ENCODE results near the gene TPD52L2.
"Not testable (repeated sequence)": the region's sequence is repeated elsewhere in the genome, so short reads cannot be mapped to it uniquely, and the experiment has no call there.

TPD52L2 gene

GRCh38 chr20:63911176-63911575 is 46.1 kb downstream of the TPD52L2 start:
- Histone ChIP-seq H3K4me2 (ENCODE audit: low read length) (no peak overlapping the region), H2BK15ac (replicated peaks; ENCODE audit: low read depth) (no peak overlapping the region), H2AK5ac (ENCODE audit: low read length) (no peak overlapping the region), H3K79me1 (ENCODE audit: low read length) (peaks cover 18% of the 10 kb centered on the region), H3K9ac (ENCODE audit: low read length) (no peak overlapping the region), H3K4me3 (ENCODE audit: low read length) (no peak overlapping the region), H3K27me3 (ENCODE audit: insufficient read depth, low read length, poor library complexity) (no peaks in the 10 kb centered on the region), H2BK5ac (ENCODE audit: low read length) (no peak overlapping the region), H2BK120ac (ENCODE audit: low read depth, low read length) (no peak overlapping the region), H3K4me1 (ENCODE audit: control insufficient read depth, low read depth, low read length) (no peaks in the 10 kb centered on the region), H3K36me3 (ENCODE audit: control insufficient read depth, insufficient read depth, low read length) (no peaks in the 10 kb centered on the region), H3K23ac (ENCODE audit: low read length) (no peak overlapping the region), H3K79me2 (ENCODE audit: control insufficient read depth, insufficient read depth, low read length) (peaks cover 26% of the 10 kb centered on the region), H3K4ac (ENCODE audit: low read depth, low read length) (no peak overlapping the region), H4K5ac (ENCODE audit: low read length) (no peak overlapping the region), H3K56ac (ENCODE audit: low read length) (no peak overlapping the region), H4K8ac (ENCODE audit: low read depth, low read length) (no peak overlapping the region), H3K18ac (ENCODE audit: low read length) (no peak overlapping the region), H3K27ac (ENCODE audit: low read depth, low read length) (no peak overlapping the region)
- WGBS (ENCODE audit: extremely low coverage, insufficient coverage, low lambda C conversion rate): no CpG with 5 or more reads among the region's 12 CpGs
- DNase-seq: no peak

DNA sequence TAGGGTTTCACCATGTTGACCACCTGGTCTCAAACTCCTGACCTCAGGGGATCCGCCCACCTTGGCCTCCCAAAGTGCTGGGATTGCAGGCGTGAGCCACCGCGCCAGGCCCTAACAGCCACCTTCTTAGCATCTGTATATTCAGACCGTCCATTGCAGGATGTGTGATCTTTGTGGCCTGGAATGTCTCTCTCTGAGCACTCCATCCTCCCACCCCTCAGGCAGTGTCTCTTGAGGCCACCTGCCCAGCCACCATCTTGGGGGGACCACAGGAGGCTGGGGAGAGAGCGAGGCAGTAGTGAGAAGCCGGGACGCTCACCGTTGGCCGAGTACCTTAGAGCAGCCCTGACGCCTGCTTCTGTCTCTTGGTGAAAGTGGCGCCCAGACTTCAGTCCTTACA is 48.7 kb downstream of the TPD52L2 start:
- peaks cover 17% of the 10 kb centered on the region for H3K79me2 ChIP-seq (ENCODE audit: control insufficient read depth, insufficient read depth, low read length)
- H3K79me1 ChIP-seq (ENCODE audit: low read length): peaks cover 20% of the 10 kb centered on the region
- no peaks in the 10 kb centered on the region for H3K27me3 ChIP-seq (ENCODE audit: insufficient read depth, low read length, poor library complexity)
- H3K4me1 ChIP-seq (ENCODE audit: control insufficient read depth, low read depth, low read length): no peaks in the 10 kb centered on the region
- H4K8ac ChIP-seq (ENCODE audit: low read depth, low read length): no peak overlapping the region
- no peak overlapping the region for H3K4me2 ChIP-seq (ENCODE audit: low read length)
- H2BK5ac ChIP-seq (ENCODE audit: low read length): no peak overlapping the region
- no peak overlapping the region for H3K27ac ChIP-seq (ENCODE audit: low read depth, low read length)
- no peak overlapping the region for H3K4me3 ChIP-seq (ENCODE audit: low read length)
- no peak overlapping the region for H2BK120ac ChIP-seq (ENCODE audit: low read depth, low read length)
- H3K36me3 ChIP-seq (ENCODE audit: control insufficient read depth, insufficient read depth, low read length): no peaks in the 10 kb centered on the region
- peak; percentile 31 for DNase-seq
- H3K9ac ChIP-seq (ENCODE audit: low read length): no peak overlapping the region
- H2AK5ac ChIP-seq (ENCODE audit: low read length): no peak overlapping the region
- H3K4ac ChIP-seq (ENCODE audit: low read depth, low read length): no peak overlapping the region
- H4K5ac ChIP-seq (ENCODE audit: low read length): no peak overlapping the region
- H3K56ac ChIP-seq (ENCODE audit: low read length): no peak overlapping the region
- no peak overlapping the region for H3K18ac ChIP-seq (ENCODE audit: low read length)
- H3K23ac ChIP-seq (ENCODE audit: low read length): no peak overlapping the region
- H2BK15ac ChIP-seq (replicated peaks; ENCODE audit: low read depth): no peak overlapping the region
- no CpG with 5 or more reads among the region's 12 CpGs for WGBS (ENCODE audit: extremely low coverage, insufficient coverage, low lambda C conversion rate)

DNA sequence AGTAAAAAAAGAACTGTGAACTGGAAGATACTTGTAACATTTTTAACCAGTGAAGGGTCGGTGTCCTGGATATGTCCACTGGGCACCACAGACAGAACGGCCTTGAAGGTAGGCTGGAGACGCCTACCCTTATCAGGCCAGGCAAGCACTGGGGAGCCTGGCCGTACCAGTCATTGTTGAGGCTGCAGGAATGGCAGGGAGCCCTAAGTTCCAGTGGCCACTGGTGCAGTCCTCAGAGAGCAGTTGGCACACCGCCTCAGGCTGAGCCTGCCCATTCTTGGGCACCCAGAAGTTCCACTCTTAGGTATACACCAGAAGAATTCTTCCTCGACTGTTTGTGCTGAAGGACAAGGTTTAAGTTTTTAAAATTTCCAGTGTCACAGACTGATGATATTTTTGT is 50.4 kb downstream of the TPD52L2 start:
- Histone ChIP-seq H3K9ac (ENCODE audit: low read length) (no peak overlapping the region), H2BK5ac (ENCODE audit: low read length) (no peak overlapping the region), H3K27me3 (ENCODE audit: insufficient read depth, low read length, poor library complexity) (no peaks in the 10 kb centered on the region), H3K79me1 (ENCODE audit: low read length) (peaks cover 18% of the 10 kb centered on the region), H4K5ac (ENCODE audit: low read length) (no peak overlapping the region), H3K36me3 (ENCODE audit: control insufficient read depth, insufficient read depth, low read length) (no peaks in the 10 kb centered on the region), H3K4ac (ENCODE audit: low read depth, low read length) (no peak overlapping the region), H2AK5ac (ENCODE audit: low read length) (no peak overlapping the region), H3K18ac (ENCODE audit: low read length) (no peak overlapping the region), H3K4me2 (ENCODE audit: low read length) (no peak overlapping the region), H3K79me2 (ENCODE audit: control insufficient read depth, insufficient read depth, low read length) (peaks cover 14% of the 10 kb centered on the region), H3K27ac (ENCODE audit: low read depth, low read length) (no peak overlapping the region), H3K56ac (ENCODE audit: low read length) (no peak overlapping the region), H3K23ac (ENCODE audit: low read length) (no peak overlapping the region), H2BK15ac (replicated peaks; ENCODE audit: low read depth) (no peak overlapping the region), H2BK120ac (ENCODE audit: low read depth, low read length) (no peak overlapping the region), H4K8ac (ENCODE audit: low read depth, low read length) (no peak overlapping the region), H3K4me3 (ENCODE audit: low read length) (no peak overlapping the region), H3K4me1 (ENCODE audit: control insufficient read depth, low read depth, low read length) (no peaks in the 10 kb centered on the region)
- no CpG with 5 or more reads among the region's 6 CpGs for WGBS (ENCODE audit: extremely low coverage, insufficient coverage, low lambda C conversion rate)
- DNase-seq: no peak

GRCh38 chr20:63916371-63916939 is 51.4 kb downstream of the TPD52L2 start:
- not testable (repeated sequence) for H4K8ac ChIP-seq (ENCODE audit: low read depth, low read length); H3K4me3 ChIP-seq (ENCODE audit: low read length); H4K5ac ChIP-seq (ENCODE audit: low read length); H3K27me3 ChIP-seq (ENCODE audit: insufficient read depth, low read length, poor library complexity); H3K23ac ChIP-seq (ENCODE audit: low read length); H3K56ac ChIP-seq (ENCODE audit: low read length); DNase-seq; H3K9ac ChIP-seq (ENCODE audit: low read length); H2BK120ac ChIP-seq (ENCODE audit: low read depth, low read length); H3K4me2 ChIP-seq (ENCODE audit: low read length); H2BK5ac ChIP-seq (ENCODE audit: low read length); H3K18ac ChIP-seq (ENCODE audit: low read length); H3K36me3 ChIP-seq (ENCODE audit: control insufficient read depth, insufficient read depth, low read length); H3K4ac ChIP-seq (ENCODE audit: low read depth, low read length); H3K27ac ChIP-seq (ENCODE audit: low read depth, low read length); H2AK5ac ChIP-seq (ENCODE audit: low read length); H3K4me1 ChIP-seq (ENCODE audit: control insufficient read depth, low read depth, low read length); H3K79me2 ChIP-seq (ENCODE audit: control insufficient read depth, insufficient read depth, low read length); H2BK15ac ChIP-seq (replicated peaks; ENCODE audit: low read depth)
- peaks cover 13% of the 10 kb centered on the region for H3K79me1 ChIP-seq (ENCODE audit: low read length)
- WGBS (ENCODE audit: extremely low coverage, insufficient coverage, low lambda C conversion rate): no CpG with 5 or more reads among the region's 8 CpGs

GRCh38 chr20:63917811-63918210 is 52.7 kb downstream of the TPD52L2 start:
- no peak overlapping the region for H4K5ac ChIP-seq (ENCODE audit: low read length)
- H3K79me1 ChIP-seq (ENCODE audit: low read length): peaks cover 13% of the 10 kb centered on the region
- no peak overlapping the region for H3K18ac ChIP-seq (ENCODE audit: low read length)
- H2BK5ac ChIP-seq (ENCODE audit: low read length): no peak overlapping the region
- no peak overlapping the region for H4K8ac ChIP-seq (ENCODE audit: low read depth, low read length)
- H3K56ac ChIP-seq (ENCODE audit: low read length): no peak overlapping the region
- H3K27ac ChIP-seq (ENCODE audit: low read depth, low read length): no peak overlapping the region
- no peaks in the 10 kb centered on the region for H3K27me3 ChIP-seq (ENCODE audit: insufficient read depth, low read length, poor library complexity)
- no peak overlapping the region for H3K23ac ChIP-seq (ENCODE audit: low read length)
- no peaks in the 10 kb centered on the region for H3K4me1 ChIP-seq (ENCODE audit: control insufficient read depth, low read depth, low read length)
- H3K36me3 ChIP-seq (ENCODE audit: control insufficient read depth, insufficient read depth, low read length): no peaks in the 10 kb centered on the region
- H2BK120ac ChIP-seq (ENCODE audit: low read depth, low read length): no peak overlapping the region
- no CpG with 5 or more reads among the region's 11 CpGs for WGBS (ENCODE audit: extremely low coverage, insufficient coverage, low lambda C conversion rate)
- H3K4me3 ChIP-seq (ENCODE audit: low read length): no peak overlapping the region
- no peak overlapping the region for H3K9ac ChIP-seq (ENCODE audit: low read length)
- H3K4ac ChIP-seq (ENCODE audit: low read depth, low read length): no peak overlapping the region
- H2AK5ac ChIP-seq (ENCODE audit: low read length): no peak overlapping the region
- no peak overlapping the region for H2BK15ac ChIP-seq (replicated peaks; ENCODE audit: low read depth)
- H3K4me2 ChIP-seq (ENCODE audit: low read length): no peak overlapping the region
- peaks cover 6% of the 10 kb centered on the region for H3K79me2 ChIP-seq (ENCODE audit: control insufficient read depth, insufficient read depth, low read length)
- no peak for DNase-seq

DNA sequence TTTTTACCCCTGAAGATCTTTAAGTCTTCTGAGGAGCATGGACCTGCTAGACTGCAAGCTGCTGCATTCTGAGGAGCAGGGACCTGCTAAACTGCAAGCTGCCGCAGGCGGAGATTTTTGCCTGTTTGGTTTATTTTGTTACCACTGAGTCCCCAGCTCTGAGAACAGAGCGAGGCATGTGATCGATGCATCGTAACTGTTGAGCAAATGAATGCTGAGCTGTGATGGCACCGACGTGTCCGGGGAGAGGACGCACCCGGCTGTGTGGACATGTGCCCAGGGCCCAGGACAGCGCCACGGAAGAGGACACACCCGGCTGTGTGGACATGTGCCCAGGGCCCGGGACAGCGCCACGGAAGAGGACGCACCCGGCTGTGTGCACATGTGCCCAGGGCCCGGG is 54.1 kb downstream of the TPD52L2 start:
- H3K36me3 ChIP-seq (ENCODE audit: control insufficient read depth, insufficient read depth, low read length): no peaks in the 10 kb centered on the region
- H3K79me1 ChIP-seq (ENCODE audit: low read length): peaks cover 8% of the 10 kb centered on the region
- no peak overlapping the region for H2BK5ac ChIP-seq (ENCODE audit: low read length)
- no peak overlapping the region for H3K23ac ChIP-seq (ENCODE audit: low read length)
- H3K18ac ChIP-seq (ENCODE audit: low read length): no peak overlapping the region
- no peak overlapping the region for H2AK5ac ChIP-seq (ENCODE audit: low read length)
- peaks cover 1% of the 10 kb centered on the region for H3K79me2 ChIP-seq (ENCODE audit: control insufficient read depth, insufficient read depth, low read length)
- H2BK15ac ChIP-seq (replicated peaks; ENCODE audit: low read depth): no peak overlapping the region
- H3K27ac ChIP-seq (ENCODE audit: low read depth, low read length): no peak overlapping the region
- no peak for DNase-seq
- no peak overlapping the region for H3K9ac ChIP-seq (ENCODE audit: low read length)
- H3K4ac ChIP-seq (ENCODE audit: low read depth, low read length): no peak overlapping the region
- H4K8ac ChIP-seq (ENCODE audit: low read depth, low read length): no peak overlapping the region
- H3K27me3 ChIP-seq (ENCODE audit: insufficient read depth, low read length, poor library complexity): no peaks in the 10 kb centered on the region
- no peak overlapping the region for H3K4me3 ChIP-seq (ENCODE audit: low read length)
- H2BK120ac ChIP-seq (ENCODE audit: low read depth, low read length): no peak overlapping the region
- no peak overlapping the region for H3K4me2 ChIP-seq (ENCODE audit: low read length)
- no peaks in the 10 kb centered on the region for H3K4me1 ChIP-seq (ENCODE audit: control insufficient read depth, low read depth, low read length)
- no peak overlapping the region for H3K56ac ChIP-seq (ENCODE audit: low read length)
- H4K5ac ChIP-seq (ENCODE audit: low read length): no peak overlapping the region
- WGBS (ENCODE audit: extremely low coverage, insufficient coverage, low lambda C conversion rate): no CpG with 5 or more reads among the region's 19 CpGs

Measured in mesendoderm (in vitro differentiated cells).